Middle frontal gyrus (tissue), 1 donor: Measurements from ENCODE around the gene PARD3B.

Experiments used
- DNase-seq: peaks from one replicate; pipeline ENCODE4 v3.0.0-alpha.2; 2015; ENCODE audit warnings: low spot score; ENCODE audit errors: extremely low spot score

The PARD3B gene

DNA sequence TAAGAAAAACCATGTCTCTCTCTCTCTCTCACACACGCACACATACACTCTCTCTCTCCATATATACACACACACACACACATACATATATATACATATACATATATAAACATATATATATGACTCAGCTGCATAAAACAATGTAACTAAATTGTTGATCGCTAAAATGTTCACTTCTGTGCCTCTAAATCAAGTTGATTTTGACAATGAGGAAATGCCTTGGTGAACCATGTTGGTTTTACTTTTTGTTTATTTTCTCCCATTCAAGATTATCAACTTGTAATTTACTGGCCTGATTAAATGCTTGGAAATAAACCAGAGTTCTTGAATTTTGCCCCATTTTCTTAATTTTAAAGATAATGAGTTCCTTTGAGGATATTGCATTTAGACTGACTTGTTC is 500.4 kb downstream of the PARD3B start:
- DNase-seq: no peak

- no peak for DNase-seq
Observed at GRCh38 chr2:205047273-205047839, 502.1 kb downstream of the PARD3B start.

GRCh38 chr2:205051417-205051816 is 506.1 kb downstream of the PARD3B start:
- DNase-seq: no peak

DNA sequence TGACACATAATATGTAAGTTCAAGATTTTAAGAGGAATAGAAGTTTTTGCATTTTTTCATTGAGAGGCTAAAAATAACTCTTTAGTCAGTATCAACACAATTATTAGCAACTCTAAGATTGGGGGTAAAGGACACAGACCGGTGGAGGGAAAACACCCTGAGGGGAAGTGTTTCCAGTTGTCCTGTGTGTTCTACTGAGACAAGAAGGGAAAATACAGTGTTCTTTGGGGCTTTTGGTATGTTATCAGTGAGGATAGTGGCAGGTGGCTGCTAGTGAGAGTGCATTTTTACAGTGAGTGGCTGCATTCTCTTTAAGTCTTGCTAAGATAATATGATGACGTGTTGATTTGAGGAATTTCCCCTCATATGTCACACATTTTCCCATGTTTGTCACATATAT is 507.5 kb downstream of the PARD3B start:
- no peak for DNase-seq

DNA sequence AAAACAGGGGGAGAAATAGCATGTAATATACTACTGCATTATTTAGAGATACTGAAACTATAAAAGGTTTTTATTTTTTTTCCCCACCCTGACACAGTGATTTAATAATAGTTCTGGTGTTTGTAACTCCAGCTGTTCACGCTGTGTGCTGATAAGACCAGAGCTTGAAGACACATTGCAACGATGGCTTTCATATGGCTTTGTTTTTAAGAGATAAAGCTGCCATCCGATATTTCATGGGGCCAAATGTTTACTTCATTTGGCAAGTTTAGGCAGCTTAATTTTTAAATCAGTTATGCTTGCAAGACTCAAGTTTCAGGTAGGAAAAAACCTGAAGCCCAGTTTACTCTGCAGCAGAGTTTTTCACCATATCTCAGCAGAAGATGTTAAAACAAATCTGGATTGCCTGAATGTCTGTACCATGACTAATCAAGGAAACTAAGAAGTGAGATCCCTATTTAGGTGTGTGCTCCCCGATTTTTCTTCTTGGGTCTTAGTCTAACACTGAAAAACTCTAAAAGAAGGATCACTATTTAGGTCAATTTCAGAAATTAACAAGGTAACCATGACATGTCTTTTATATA is 508.6 kb downstream of the PARD3B start:
- no peak for DNase-seq

DNA sequence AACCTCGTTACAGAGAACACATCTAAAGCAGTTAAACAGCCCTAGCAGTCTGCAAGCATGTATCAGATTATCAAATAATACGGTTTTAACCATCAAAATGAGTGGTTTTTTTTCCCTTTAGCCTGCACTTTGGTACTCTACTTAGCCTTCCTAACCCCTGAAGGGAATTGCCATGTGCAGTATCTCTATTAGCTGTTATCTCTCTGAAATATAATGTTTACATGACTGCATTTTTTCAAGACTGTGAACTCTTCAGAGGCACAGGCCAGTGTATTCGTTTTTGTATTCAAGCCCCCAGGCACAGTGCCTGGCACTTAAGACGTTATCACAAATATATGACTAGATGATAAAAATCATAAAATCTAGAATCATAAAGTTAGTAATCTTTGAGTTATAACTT is 509.5 kb downstream of the PARD3B start:
- DNase-seq: no peak

DNA sequence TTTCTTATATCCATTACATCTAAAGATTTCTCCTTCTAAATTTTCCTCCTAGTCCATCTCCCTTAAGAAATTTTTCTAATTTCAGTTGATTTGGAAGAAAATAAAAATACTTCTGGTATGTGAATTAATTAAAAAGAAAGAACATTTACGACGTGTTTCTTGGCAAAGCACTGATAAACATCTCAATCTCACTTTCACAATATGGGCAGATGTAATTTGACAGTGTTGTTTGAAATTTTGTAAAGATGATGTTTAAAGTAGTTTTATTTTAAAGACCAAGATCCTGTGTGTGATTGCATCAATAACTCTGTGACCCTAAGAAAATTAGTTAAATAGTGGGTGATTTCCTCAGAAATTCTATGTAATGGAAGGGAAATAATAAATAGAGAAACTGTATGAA is 510.0 kb downstream of the PARD3B start:
- no peak for DNase-seq

DNA sequence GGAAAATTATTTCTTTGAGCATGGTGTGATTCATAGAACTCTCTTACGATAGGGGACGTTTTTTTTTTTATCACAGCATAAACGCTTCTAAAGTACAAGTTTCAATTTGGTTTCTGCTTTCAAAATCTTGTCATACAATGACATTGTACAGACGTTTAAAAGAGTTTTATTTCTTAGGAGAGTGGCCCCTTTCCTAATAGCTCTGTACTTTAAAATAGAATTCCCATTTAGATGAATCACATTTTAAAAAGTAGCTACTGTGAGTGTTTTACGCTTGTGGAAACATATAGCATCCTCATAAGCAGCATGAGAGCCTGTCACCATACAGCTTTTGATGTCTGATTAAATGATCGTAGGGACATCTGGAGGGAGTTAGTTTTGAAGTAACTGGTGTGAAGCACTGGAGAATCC is 510.9 kb downstream of the PARD3B start:
- no peak for DNase-seq

- DNase-seq: no peak
Observed at GRCh38 chr2:205058409-205058808, 513.1 kb downstream of the PARD3B start.

- DNase-seq: no peak
Observed at GRCh38 chr2:205060269-205060668, 515.0 kb downstream of the PARD3B start.

GRCh38 chr2:205066081-205066480 is 520.8 kb downstream of the PARD3B start:
- DNase-seq: no peak

DNA sequence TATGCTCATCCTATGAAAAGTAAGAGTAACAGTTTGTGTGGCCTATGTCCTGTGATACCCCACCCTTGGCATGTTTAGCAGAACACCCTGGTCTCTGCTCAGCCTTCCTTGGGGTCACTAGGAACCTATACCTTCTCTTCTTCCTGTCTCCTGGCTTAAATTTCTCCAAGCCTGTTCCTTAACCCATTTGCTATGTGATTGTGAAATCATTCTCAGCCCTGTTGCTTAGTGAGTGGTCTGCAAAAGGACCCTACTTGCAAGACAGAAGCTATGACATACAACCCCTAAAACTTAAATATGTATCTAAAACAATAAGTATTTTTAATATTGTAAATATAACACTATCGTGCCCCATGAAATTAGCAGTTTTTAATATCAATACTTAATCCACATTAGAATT is 524.7 kb downstream of the PARD3B start:
- DNase-seq: no peak

GRCh38 chr2:205070889-205071288 is 525.6 kb downstream of the PARD3B start:
- no peak for DNase-seq

DNA sequence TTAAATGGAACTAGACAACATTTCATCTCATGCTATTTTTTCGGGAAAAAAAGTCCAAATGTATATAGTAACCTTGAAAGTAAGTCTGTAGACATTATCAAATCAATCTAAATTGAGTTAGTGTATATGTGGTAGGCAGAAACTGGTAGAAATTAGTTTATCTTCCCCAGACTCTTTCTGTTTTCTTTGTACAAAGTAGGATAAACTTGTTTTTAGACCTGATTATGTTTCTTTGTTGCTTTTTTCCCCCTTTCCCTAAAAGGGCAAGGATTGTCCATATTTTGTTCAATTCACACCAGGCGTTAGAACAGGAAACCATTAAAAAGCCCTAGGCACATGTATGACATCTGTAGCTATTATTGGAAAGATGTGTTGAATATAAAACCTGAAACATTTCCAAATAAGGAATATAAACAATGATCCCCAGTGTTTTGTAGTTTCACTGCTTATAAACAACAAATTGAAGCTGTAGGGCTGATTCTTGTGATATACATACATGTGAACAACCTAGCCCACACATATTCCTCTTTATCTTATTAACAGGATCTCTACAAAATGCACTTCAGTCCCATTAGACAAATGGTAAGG is 528.3 kb downstream of the PARD3B start:
- DNase-seq: no peak

- DNase-seq: no peak
Observed at GRCh38 chr2:205076405-205076804, 531.1 kb downstream of the PARD3B start.

GRCh38 chr2:205077159-205077558 is 531.9 kb downstream of the PARD3B start:
- no peak for DNase-seq

DNA sequence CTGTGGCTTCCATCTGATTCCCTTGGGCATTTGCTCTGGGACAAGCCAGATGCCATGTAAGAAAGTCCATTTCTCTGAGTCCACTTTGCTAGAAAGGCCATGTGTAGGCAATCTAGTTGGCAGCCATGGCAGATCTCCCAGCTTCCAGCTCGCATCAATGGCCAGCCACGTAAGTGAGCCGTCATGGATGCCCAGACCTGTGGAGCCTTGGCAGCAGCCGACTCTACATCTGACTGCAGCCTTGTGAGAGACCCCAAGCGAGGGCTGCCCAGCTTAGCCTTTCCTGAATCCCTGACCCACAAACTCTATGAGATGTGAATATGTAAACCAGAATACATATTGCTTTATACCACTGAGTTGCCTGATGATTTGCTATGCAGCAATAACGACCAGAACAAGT is 533.5 kb downstream of the PARD3B start:
- no peak for DNase-seq

GRCh38 chr2:205079173-205079572 is 533.9 kb downstream of the PARD3B start:
- no peak for DNase-seq

- no peak for DNase-seq
Observed at GRCh38 chr2:205086662-205087061, 541.4 kb downstream of the PARD3B start.

DNA sequence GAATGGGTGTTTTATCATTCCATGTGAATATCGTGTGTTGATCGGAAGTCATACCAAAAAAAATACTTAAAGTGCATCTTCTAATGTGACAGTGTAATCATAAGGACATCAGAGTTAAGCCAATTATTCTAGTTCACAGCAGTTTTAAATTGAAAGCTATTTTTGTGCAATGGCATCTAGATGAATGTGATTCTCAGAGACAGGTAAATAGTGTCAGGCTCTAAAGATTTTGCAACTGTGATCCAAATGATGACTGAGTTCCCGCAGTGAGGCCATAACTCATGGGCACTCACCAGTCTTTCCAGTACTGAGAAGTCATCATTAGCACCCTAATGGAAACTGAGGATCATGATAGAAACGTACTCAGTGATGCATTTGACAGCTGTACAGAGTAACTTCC is 542.6 kb downstream of the PARD3B start:
- no peak for DNase-seq

DNA sequence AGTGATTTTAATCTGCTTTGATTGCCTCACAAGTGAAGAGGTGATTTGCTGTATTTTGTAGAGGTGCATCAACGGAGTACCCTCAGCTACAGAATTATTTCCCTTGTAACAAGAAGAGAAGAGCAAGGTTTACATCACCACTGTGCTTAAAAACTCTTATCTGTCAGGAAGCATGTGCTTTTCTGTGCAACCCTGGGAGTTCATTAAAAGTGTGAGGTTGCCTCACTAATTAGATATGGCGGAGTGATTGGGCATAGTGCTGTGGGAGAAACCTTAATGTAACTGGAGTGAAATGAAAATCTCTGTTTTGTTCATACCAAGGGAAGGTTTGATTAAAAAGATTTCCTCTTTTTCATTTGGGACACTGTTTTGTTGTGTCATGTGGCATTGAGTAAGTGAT is 544.7 kb downstream of the PARD3B start:
- no peak for DNase-seq

- no peak for DNase-seq
Observed at GRCh38 chr2:205091411-205091810, 546.1 kb downstream of the PARD3B start.

GRCh38 chr2:205094031-205094430 is 548.8 kb downstream of the PARD3B start:
- no peak for DNase-seq
